Measurements from ENCODE around the gene PCDHB2. TPM values are rescaled to one million over a fixed set of nuclear protein-coding genes. Genes with fewer than 3 reads are reported as not detected.
"Not testable (repeated sequence)": the region's sequence is repeated elsewhere in the genome, so short reads cannot be mapped to it uniquely, and the experiment has no call there.

The PCDHB2 gene
- total RNA-seq, 4 donors from 2014 or later, result 0.80 to 1.9 (median 1.2) TPM

DNA sequence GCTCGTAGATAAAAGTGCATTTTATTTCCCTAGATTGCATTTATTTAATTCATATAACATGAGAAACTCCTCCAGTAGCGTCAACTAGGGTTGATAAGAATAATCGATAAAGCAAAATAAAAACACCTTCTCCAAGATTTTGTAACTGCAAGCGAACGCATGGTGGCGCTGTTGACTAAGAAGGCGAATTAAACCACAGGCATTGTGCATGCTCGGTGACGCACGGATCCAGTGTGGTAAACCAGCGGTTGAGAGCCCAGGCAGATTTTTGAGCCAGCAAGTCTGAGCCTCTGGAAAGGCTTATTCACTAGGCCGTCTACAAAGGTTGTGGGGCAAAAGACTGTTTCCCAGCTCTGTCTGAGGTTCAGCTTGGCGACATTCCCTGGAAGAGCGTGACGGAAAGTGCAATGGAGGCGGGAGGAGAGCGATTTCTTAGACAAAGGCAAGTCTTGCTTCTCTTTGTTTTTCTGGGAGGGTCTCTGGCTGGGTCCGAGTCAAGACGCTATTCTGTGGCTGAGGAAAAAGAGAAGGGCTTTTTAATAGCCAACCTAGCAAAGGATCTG is 5.9 kb downstream of the PCDHB2 start, which contains the start of gene PCDHB3:
TSS of gene PCDHB3 (plus strand) at position 231 of the 563 bp plus-strand sequence. CDS start at position 408, 177 bp downstream.
- Histone ChIP-seq H3K27ac (no peak within 1 kb of the TSS), H3K4me3 (peak within 1 kb of the TSS in 1 of 4 donors; percentile 22), H3K4me1 (no peaks in the 10 kb centered on the region), H3K27me3 (peaks cover 14% of the 10 kb centered on the region), H3K9me3 (peaks cover 10 to 29% of the 10 kb centered on the region in 2 donors), H3K36me3 (no peaks in the 10 kb centered on the region)
- DNase-seq, result no peak
- 42 to 45% methylated on average over 16 to 19 of the region's 19 CpGs for WGBS, 2 donors (ENCODE audit: low coverage in 1 of 2)
- intact Hi-C loops (cut with DNase I; ENCODE audit: low total_unique reads), result no loop called here
- TF ChIP-seq EP300 (IDR thresholded peaks at IDR 0.05; ENCODE audit: low read depth), result no peak
- TF ChIP-seq, protein P1, sequence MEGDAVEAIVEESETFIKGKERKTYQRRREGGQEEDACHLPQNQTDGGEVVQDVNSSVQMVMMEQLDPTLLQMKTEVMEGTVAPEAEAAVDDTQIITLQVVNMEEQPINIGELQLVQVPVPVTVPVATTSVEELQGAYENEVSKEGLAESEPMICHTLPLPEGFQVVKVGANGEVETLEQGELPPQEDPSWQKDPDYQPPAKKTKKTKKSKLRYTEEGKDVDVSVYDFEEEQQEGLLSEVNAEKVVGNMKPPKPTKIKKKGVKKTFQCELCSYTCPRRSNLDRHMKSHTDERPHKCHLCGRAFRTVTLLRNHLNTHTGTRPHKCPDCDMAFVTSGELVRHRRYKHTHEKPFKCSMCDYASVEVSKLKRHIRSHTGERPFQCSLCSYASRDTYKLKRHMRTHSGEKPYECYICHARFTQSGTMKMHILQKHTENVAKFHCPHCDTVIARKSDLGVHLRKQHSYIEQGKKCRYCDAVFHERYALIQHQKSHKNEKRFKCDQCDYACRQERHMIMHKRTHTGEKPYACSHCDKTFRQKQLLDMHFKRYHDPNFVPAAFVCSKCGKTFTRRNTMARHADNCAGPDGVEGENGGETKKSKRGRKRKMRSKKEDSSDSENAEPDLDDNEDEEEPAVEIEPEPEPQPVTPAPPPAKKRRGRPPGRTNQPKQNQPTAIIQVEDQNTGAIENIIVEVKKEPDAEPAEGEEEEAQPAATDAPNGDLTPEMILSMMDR (IDR thresholded peaks at IDR 0.05), result peak in 1 of 5 experiments; percentile 15
- in situ Hi-C loops (cut with MboI; ENCODE audit: low pct_ligation_motif_present in 1 of 4, low pct_unique_long_range_greater_than_20kb in 1 of 4, low sequenced_read_pairs in 3 of 4), result no loop called here

DNA sequence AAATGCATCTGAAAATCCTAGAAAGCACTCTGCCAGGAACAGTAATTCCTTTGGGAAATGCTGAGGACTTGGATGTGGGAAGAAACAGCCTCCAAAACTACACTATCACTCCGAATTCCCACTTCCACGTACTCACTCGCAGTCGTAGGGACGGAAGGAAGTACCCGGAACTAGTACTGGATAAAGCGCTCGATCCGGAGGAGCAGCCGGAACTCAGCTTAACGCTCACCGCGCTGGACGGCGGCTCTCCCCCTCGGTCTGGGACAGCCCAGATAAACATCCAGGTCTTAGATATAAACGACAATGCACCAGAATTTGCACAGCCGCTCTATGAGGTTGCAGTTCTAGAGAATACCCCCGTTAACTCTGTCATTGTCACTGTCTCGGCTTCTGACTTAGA is 6.6 kb downstream of the PCDHB2 start:
- in situ Hi-C loops (cut with MboI; ENCODE audit: low pct_ligation_motif_present in 1 of 4, low pct_unique_long_range_greater_than_20kb in 1 of 4, low sequenced_read_pairs in 3 of 4), result no loop called here
- DNase-seq, result no peak
- no peak for TF ChIP-seq POLR2A (IDR thresholded peaks at IDR 0.05)
- no peak for TF ChIP-seq EP300 (IDR thresholded peaks at IDR 0.05; ENCODE audit: low read depth)
- TF ChIP-seq POLR2AphosphoS5 (IDR thresholded peaks at IDR 0.05), result no peak
- TF ChIP-seq, protein P1 (IDR thresholded peaks at IDR 0.05), result no peak
- Histone ChIP-seq H3K27ac (no peak overlapping the region), H3K4me3 (no peak overlapping the region), H3K4me1 (no peaks in the 10 kb centered on the region), H3K27me3 (peaks cover 14% of the 10 kb centered on the region), H3K36me3 (no peaks in the 10 kb centered on the region), H3K9me3 (peaks cover 10 to 25% of the 10 kb centered on the region in 2 donors)
- 69 to 76% methylated on average over 10 to 19 of the region's 20 CpGs for WGBS, 2 donors (ENCODE audit: low coverage in 1 of 2)
- intact Hi-C loops (cut with DNase I; ENCODE audit: low total_unique reads), result no loop called here

DNA sequence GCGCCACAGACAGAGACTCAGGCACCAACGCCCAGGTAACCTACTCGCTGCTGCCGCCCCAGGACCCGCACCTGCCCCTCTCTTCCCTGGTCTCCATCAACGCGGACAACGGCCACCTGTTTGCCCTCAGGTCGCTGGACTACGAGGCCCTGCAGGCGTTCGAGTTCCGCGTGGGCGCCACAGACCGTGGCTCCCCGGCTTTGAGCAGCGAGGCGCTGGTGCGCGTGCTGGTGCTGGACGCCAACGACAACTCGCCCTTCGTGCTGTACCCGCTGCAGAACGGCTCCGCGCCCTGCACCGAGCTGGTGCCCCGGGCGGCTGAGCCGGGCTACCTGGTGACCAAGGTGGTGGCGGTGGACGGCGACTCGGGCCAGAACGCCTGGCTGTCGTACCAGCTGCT is 7.7 kb downstream of the PCDHB2 start:
- H3K27ac ChIP-seq; H3K36me3 ChIP-seq; intact Hi-C loops (cut with DNase I; ENCODE audit: low total_unique reads); H3K4me3 ChIP-seq; DNase-seq; H3K4me1 ChIP-seq; in situ Hi-C loops (cut with MboI; ENCODE audit: low pct_ligation_motif_present in 1 of 4, low pct_unique_long_range_greater_than_20kb in 1 of 4, low sequenced_read_pairs in 3 of 4): not testable (repeated sequence)
- WGBS, 2 donors (ENCODE audit: low coverage in 1 of 2), result 57% methylated on average over 7 of the region's 39 CpGs; no CpG with 5 or more reads in 1 of the 2 donors
- Histone ChIP-seq H3K9me3 (peaks cover 10 to 25% of the 10 kb centered on the region in 2 donors), H3K27me3 (peaks cover 14% of the 10 kb centered on the region)

DNA sequence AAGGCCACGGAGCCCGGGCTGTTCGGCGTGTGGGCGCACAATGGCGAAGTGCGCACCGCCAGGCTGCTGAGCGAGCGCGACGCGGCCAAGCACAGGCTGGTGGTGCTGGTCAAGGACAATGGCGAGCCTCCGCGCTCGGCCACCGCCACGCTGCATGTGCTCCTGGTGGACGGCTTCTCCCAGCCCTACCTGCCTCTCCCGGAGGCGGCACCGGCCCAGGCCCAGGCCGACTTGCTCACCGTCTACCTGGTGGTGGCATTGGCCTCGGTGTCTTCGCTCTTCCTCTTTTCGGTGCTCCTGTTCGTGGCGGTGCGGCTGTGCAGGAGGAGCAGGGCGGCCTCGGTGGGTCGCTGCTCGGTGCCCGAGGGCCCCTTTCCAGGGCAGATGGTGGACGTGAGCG is 8.1 kb downstream of the PCDHB2 start:
- in situ Hi-C loops (cut with MboI; ENCODE audit: low pct_ligation_motif_present in 1 of 4, low pct_unique_long_range_greater_than_20kb in 1 of 4, low sequenced_read_pairs in 3 of 4); H3K4me1 ChIP-seq; DNase-seq; H3K27ac ChIP-seq; H3K36me3 ChIP-seq; intact Hi-C loops (cut with DNase I; ENCODE audit: low total_unique reads); H3K4me3 ChIP-seq: not testable (repeated sequence)
- WGBS, 2 donors (ENCODE audit: low coverage in 1 of 2), result 73% methylated on average over 23 of the region's 38 CpGs; no CpG with 5 or more reads in 1 of the 2 donors
- H3K9me3 ChIP-seq, result peaks cover 10 to 25% of the 10 kb centered on the region in 2 donors
- H3K27me3 ChIP-seq, result peaks cover 14% of the 10 kb centered on the region

DNA sequence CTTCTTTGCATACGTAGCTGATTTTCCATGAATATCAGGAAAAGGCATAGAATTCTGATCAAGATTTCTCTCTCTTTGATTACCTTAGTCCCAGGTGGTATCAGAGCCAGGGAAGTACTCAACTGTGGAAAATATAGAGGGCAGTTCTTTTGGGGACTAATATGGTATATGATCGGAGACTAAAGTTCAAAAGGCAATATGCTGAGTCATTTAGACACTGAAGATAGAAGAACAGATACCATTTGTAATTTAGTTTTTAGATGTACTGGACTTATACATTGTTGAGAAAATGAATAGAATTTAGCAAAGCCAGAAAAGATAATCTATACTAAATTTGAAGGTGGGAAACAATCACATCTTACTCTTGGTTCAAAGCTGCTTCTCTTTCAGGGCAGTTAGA is 10.9 kb downstream of the PCDHB2 start:
- in situ Hi-C loops (cut with MboI; ENCODE audit: low pct_ligation_motif_present in 1 of 4, low pct_unique_long_range_greater_than_20kb in 1 of 4, low sequenced_read_pairs in 3 of 4), result no loop called here
- Histone ChIP-seq H3K27me3 (no peaks in the 10 kb centered on the region), H3K4me1 (no peaks in the 10 kb centered on the region), H3K36me3 (no peaks in the 10 kb centered on the region), H3K9me3 (peaks cover 16 to 18% of the 10 kb centered on the region in 2 donors), H3K27ac (no peak overlapping the region), H3K4me3 (no peak overlapping the region)
- no peak for TF ChIP-seq POLR2AphosphoS5 (IDR thresholded peaks at IDR 0.05)
- TF ChIP-seq, protein P1 (IDR thresholded peaks at IDR 0.05), result no peak
- no peak for TF ChIP-seq POLR2A (IDR thresholded peaks at IDR 0.05)
- no peak for TF ChIP-seq EP300 (IDR thresholded peaks at IDR 0.05; ENCODE audit: low read depth)
- intact Hi-C loops (cut with DNase I; ENCODE audit: low total_unique reads), result no loop called here
- DNase-seq, result no peak
- WGBS, 2 donors (ENCODE audit: low coverage in 1 of 2), result 70 to 93% methylated on average over 2 of the region's 2 CpGs

Data from transverse colon (tissue), 4 donors.